GM12874 (cell line): ENCODE results near the gene ERMARD.

Experiments used
- CTCF ChIP-seq: IDR thresholded peaks from 2 replicates; pipeline ENCODE4 v1.5.1; 2011; ENCODE audit warnings: low read depth, mild to moderate bottlenecking, control low read depth, low read length, moderate library complexity; ENCODE audit not compliant: insufficient read depth

Gene ERMARD

GRCh38 chr6:169793408-169793807 lies 42.0 kb downstream of the ERMARD start:
- no peak for TF ChIP-seq CTCF

- no peak for TF ChIP-seq CTCF
These were observed 43.1 kb downstream of the ERMARD start for GRCh38 chr6:169794317-169795055.

- TF ChIP-seq CTCF: no peak
These were observed 43.8 kb downstream of the ERMARD start for GRCh38 chr6:169795196-169795595.

- no peak for TF ChIP-seq CTCF
These were observed 47.5 kb downstream of the ERMARD start for GRCh38 chr6:169798764-169799473.

GRCh38 chr6:169799474-169799926 lies 48.1 kb downstream of the ERMARD start:
- no peak for TF ChIP-seq CTCF

GRCh38 chr6:169800116-169800667 lies 48.8 kb downstream of the ERMARD start:
- TF ChIP-seq CTCF: no peak

GRCh38 chr6:169800668-169801395 lies 49.4 kb downstream of the ERMARD start:
- TF ChIP-seq CTCF: no peak
